IPS DF 4.7 (cell line): ENCODE results near the gene SMIM3.
"Not testable (repeated sequence)": the region's sequence is repeated elsewhere in the genome, so short reads cannot be mapped to it uniquely, and the experiment has no call there.

Source experiments
- DNase-seq: peaks from one replicate; pipeline ENCODE4 v3.0.0-alpha.2; 2013; ENCODE audit warnings: low spot score; ENCODE audit errors: extremely low read depth

Gene SMIM3

GRCh38 chr5:150793423-150793888 is 14.9 kb downstream of the SMIM3 start:
- DNase-seq, result not testable (repeated sequence)

- no peak for DNase-seq
Observed at GRCh38 chr5:150794927-150795326, 16.4 kb downstream of the SMIM3 start.

- no peak for DNase-seq
Observed at GRCh38 chr5:150797384-150797783, 18.8 kb downstream of the SMIM3 start.

GRCh38 chr5:150801117-150801927 is 22.8 kb downstream of the SMIM3 start:
- DNase-seq, result no peak

- DNase-seq, result no peak
Observed at GRCh38 chr5:150804388-150804787, 25.8 kb downstream of the SMIM3 start.

GRCh38 chr5:150809363-150809762 is 30.8 kb downstream of the SMIM3 start:
- no peak for DNase-seq

GRCh38 chr5:150815010-150815409 is 36.5 kb downstream of the SMIM3 start:
- DNase-seq, result no peak

- no peak for DNase-seq
Observed at GRCh38 chr5:150816946-150817345, 38.4 kb downstream of the SMIM3 start.

- DNase-seq, result no peak
Observed at GRCh38 chr5:150829744-150830143, 51.2 kb downstream of the SMIM3 start.

GRCh38 chr5:150831821-150832220 is 53.3 kb downstream of the SMIM3 start:
- DNase-seq, result not testable (repeated sequence)

- DNase-seq, result no peak
Observed at GRCh38 chr5:150836064-150836463, 57.5 kb downstream of the SMIM3 start.

GRCh38 chr5:150836703-150837102 is 58.1 kb downstream of the SMIM3 start:
- no peak for DNase-seq

GRCh38 chr5:150845185-150845859 is 66.8 kb downstream of the SMIM3 start:
- not testable (repeated sequence) for DNase-seq

GRCh38 chr5:150846308-150846653 is 67.7 kb downstream of the SMIM3 start, which contains the start of gene IRGM:
TSS of gene IRGM (plus strand) at chr5:150846521. CDS start at chr5:150848124, 1,603 bp downstream.
- DNase-seq, result not testable (repeated sequence)
